B cell (primary cell): ENCODE measurements around the gene RPL19.
"Not testable (repeated sequence)": the region's sequence is repeated elsewhere in the genome, so short reads cannot be mapped to it uniquely, and the experiment has no call there.

ENCODE experiments used
- EZH2 ChIP-seq: IDR thresholded peaks from 2 replicates; pipeline ENCODE4 v1.6.1; 2012; ENCODE audit warnings: borderline replicate concordance, low read depth, mild to moderate bottlenecking, moderate library complexity, low read length; ENCODE audit not compliant: insufficient read depth, poor library complexity, severe bottlenecking
- TF ChIP-seq, protein P1 (sequence below): fragments of 200-600 bp; IDR thresholded peaks from one replicate; pipeline ENCODE4 v1.8.0; 2022; ENCODE audit warnings: antibody characterized with exemption, mild to moderate bottlenecking

DNA sequence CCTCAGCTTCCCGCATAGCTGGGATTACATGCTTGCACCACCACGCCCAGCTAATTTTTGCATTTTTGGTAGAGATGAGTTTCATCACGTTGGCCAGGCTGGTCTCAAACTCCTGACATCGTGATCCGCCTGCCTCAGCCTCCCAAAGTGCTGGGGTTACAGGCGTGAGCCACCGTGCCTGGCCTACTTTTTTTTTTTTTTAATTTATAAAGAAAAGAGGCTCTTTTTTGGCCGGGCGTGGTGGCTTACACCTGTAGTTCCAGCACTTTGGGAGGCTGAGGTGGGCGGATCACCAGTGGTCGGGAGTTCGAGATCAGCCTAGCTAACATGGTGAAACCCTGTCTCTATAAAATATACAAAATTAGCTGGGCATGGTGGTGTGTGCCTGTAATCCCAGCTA, 50.0 kb downstream of the RPL19 start:
- TF ChIP-seq EZH2, result not testable (repeated sequence)
- TF ChIP-seq, protein P1, sequence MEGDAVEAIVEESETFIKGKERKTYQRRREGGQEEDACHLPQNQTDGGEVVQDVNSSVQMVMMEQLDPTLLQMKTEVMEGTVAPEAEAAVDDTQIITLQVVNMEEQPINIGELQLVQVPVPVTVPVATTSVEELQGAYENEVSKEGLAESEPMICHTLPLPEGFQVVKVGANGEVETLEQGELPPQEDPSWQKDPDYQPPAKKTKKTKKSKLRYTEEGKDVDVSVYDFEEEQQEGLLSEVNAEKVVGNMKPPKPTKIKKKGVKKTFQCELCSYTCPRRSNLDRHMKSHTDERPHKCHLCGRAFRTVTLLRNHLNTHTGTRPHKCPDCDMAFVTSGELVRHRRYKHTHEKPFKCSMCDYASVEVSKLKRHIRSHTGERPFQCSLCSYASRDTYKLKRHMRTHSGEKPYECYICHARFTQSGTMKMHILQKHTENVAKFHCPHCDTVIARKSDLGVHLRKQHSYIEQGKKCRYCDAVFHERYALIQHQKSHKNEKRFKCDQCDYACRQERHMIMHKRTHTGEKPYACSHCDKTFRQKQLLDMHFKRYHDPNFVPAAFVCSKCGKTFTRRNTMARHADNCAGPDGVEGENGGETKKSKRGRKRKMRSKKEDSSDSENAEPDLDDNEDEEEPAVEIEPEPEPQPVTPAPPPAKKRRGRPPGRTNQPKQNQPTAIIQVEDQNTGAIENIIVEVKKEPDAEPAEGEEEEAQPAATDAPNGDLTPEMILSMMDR, result not testable (repeated sequence)
